ENCODE measurements around the gene TMC1.
"Not testable (repeated sequence)": the region's sequence is repeated elsewhere in the genome, so short reads cannot be mapped to it uniquely, and the experiment has no call there.

Gene TMC1

GRCh38 chr9:72540348-72540873 is 19.0 kb downstream of the TMC1 start:
- Mint-ChIP-seq H3K27ac (no peak overlapping the region), H3K9me3 (no peaks in the 10 kb centered on the region), H3K36me3 (peaks cover 4% of the 10 kb centered on the region), H3K4me3 (no peak overlapping the region), H3K27me3 (no peaks in the 10 kb centered on the region), H3K4me1 (no peaks in the 10 kb centered on the region)

GRCh38 chr9:72542537-72542833 is 21.1 kb downstream of the TMC1 start:
- not testable (repeated sequence) for H3K9me3 Mint-ChIP-seq, H3K27ac Mint-ChIP-seq, H3K4me3 Mint-ChIP-seq

GRCh38 chr9:72542917-72543316 is 21.5 kb downstream of the TMC1 start:
- no peaks in the 10 kb centered on the region for H3K36me3 Mint-ChIP-seq
- no peak overlapping the region for H3K4me3 Mint-ChIP-seq
- no peaks in the 10 kb centered on the region for H3K27me3 Mint-ChIP-seq
- no peaks in the 10 kb centered on the region for H3K4me1 Mint-ChIP-seq
- H3K27ac Mint-ChIP-seq = no peak overlapping the region
- H3K9me3 Mint-ChIP-seq = no peaks in the 10 kb centered on the region

More at GRCh38 chr9:72542537-72542833, 21.1 kb downstream of the TMC1 start:
- not testable (repeated sequence) for H3K4me1 Mint-ChIP-seq, H3K36me3 Mint-ChIP-seq, H3K27me3 Mint-ChIP-seq

- no peaks in the 10 kb centered on the region for H3K36me3 Mint-ChIP-seq
- no peak overlapping the region for H3K27ac Mint-ChIP-seq
- H3K27me3 Mint-ChIP-seq = no peaks in the 10 kb centered on the region
- H3K4me1 Mint-ChIP-seq = no peaks in the 10 kb centered on the region
- H3K4me3 Mint-ChIP-seq = no peak overlapping the region
- H3K9me3 Mint-ChIP-seq = no peaks in the 10 kb centered on the region
Observed at GRCh38 chr9:72551306-72551705, 29.9 kb downstream of the TMC1 start.

GRCh38 chr9:72552356-72552755 is 30.9 kb downstream of the TMC1 start:
- Mint-ChIP-seq H3K36me3 (no peaks in the 10 kb centered on the region), H3K4me1 (peaks cover 2% of the 10 kb centered on the region), H3K27me3 (no peaks in the 10 kb centered on the region), H3K4me3 (no peak overlapping the region), H3K27ac (no peak overlapping the region), H3K9me3 (no peaks in the 10 kb centered on the region)

- Mint-ChIP-seq H3K27me3 (no peaks in the 10 kb centered on the region), H3K4me3 (no peak overlapping the region), H3K9me3 (no peaks in the 10 kb centered on the region), H3K36me3 (no peaks in the 10 kb centered on the region), H3K4me1 (peaks cover 13% of the 10 kb centered on the region), H3K27ac (no peak overlapping the region)
Observed at GRCh38 chr9:72554221-72554641, 32.8 kb downstream of the TMC1 start.

- Mint-ChIP-seq H3K27me3 (no peaks in the 10 kb centered on the region), H3K36me3 (no peaks in the 10 kb centered on the region), H3K4me1 (peaks cover 13% of the 10 kb centered on the region), H3K4me3 (no peak overlapping the region), H3K27ac (no peak overlapping the region), H3K9me3 (no peaks in the 10 kb centered on the region)
Observed at GRCh38 chr9:72557549-72557948, 36.1 kb downstream of the TMC1 start.

- Mint-ChIP-seq H3K9me3 (no peaks in the 10 kb centered on the region), H3K4me1 (peaks cover 13% of the 10 kb centered on the region), H3K36me3 (no peaks in the 10 kb centered on the region), H3K27me3 (no peaks in the 10 kb centered on the region), H3K27ac (no peak overlapping the region), H3K4me3 (no peak overlapping the region)
Observed at GRCh38 chr9:72560086-72560485, 38.7 kb downstream of the TMC1 start.

GRCh38 chr9:72563806-72564205 is 42.4 kb downstream of the TMC1 start:
- Mint-ChIP-seq H3K27me3 (no peaks in the 10 kb centered on the region), H3K36me3 (no peaks in the 10 kb centered on the region), H3K9me3 (no peaks in the 10 kb centered on the region), H3K4me1 (no peaks in the 10 kb centered on the region), H3K27ac (no peak overlapping the region), H3K4me3 (no peak overlapping the region)

GRCh38 chr9:72564479-72565281 is 43.3 kb downstream of the TMC1 start:
- Mint-ChIP-seq H3K36me3 (no peaks in the 10 kb centered on the region), H3K4me1 (no peaks in the 10 kb centered on the region), H3K27me3 (no peaks in the 10 kb centered on the region), H3K4me3 (no peak overlapping the region), H3K9me3 (no peaks in the 10 kb centered on the region), H3K27ac (no peak overlapping the region)

- H3K36me3 Mint-ChIP-seq = no peaks in the 10 kb centered on the region
- no peak overlapping the region for H3K4me3 Mint-ChIP-seq
- H3K9me3 Mint-ChIP-seq = no peaks in the 10 kb centered on the region
- H3K4me1 Mint-ChIP-seq = no peaks in the 10 kb centered on the region
- H3K27me3 Mint-ChIP-seq = no peaks in the 10 kb centered on the region
- H3K27ac Mint-ChIP-seq = no peak overlapping the region
Observed at GRCh38 chr9:72565535-72565934, 44.1 kb downstream of the TMC1 start.

- Mint-ChIP-seq H3K36me3 (no peaks in the 10 kb centered on the region), H3K27me3 (no peaks in the 10 kb centered on the region), H3K4me1 (no peaks in the 10 kb centered on the region), H3K9me3 (no peaks in the 10 kb centered on the region), H3K27ac (no peak overlapping the region), H3K4me3 (no peak overlapping the region)
Observed at GRCh38 chr9:72574156-72574810, 52.9 kb downstream of the TMC1 start.

GRCh38 chr9:72575666-72576065 is 54.3 kb downstream of the TMC1 start:
- H3K4me1 Mint-ChIP-seq = no peaks in the 10 kb centered on the region
- no peaks in the 10 kb centered on the region for H3K27me3 Mint-ChIP-seq
- H3K4me3 Mint-ChIP-seq = no peak overlapping the region
- no peaks in the 10 kb centered on the region for H3K36me3 Mint-ChIP-seq
- no peak overlapping the region for H3K27ac Mint-ChIP-seq
- no peaks in the 10 kb centered on the region for H3K9me3 Mint-ChIP-seq

- no peaks in the 10 kb centered on the region for H3K36me3 Mint-ChIP-seq
- no peaks in the 10 kb centered on the region for H3K4me1 Mint-ChIP-seq
- no peak overlapping the region for H3K4me3 Mint-ChIP-seq
- H3K27ac Mint-ChIP-seq = no peak overlapping the region
- no peaks in the 10 kb centered on the region for H3K9me3 Mint-ChIP-seq
- no peaks in the 10 kb centered on the region for H3K27me3 Mint-ChIP-seq
Observed at GRCh38 chr9:72576087-72576486, 54.7 kb downstream of the TMC1 start.

GRCh38 chr9:72577212-72577753 is 55.9 kb downstream of the TMC1 start:
- Mint-ChIP-seq H3K4me1 (no peaks in the 10 kb centered on the region), H3K9me3 (no peaks in the 10 kb centered on the region), H3K36me3 (no peaks in the 10 kb centered on the region), H3K4me3 (no peak overlapping the region), H3K27ac (no peak overlapping the region), H3K27me3 (no peaks in the 10 kb centered on the region)

- H3K27me3 Mint-ChIP-seq = no peaks in the 10 kb centered on the region
- no peaks in the 10 kb centered on the region for H3K36me3 Mint-ChIP-seq
- H3K9me3 Mint-ChIP-seq = no peaks in the 10 kb centered on the region
- H3K4me3 Mint-ChIP-seq = no peak overlapping the region
- peaks cover 4% of the 10 kb centered on the region for H3K4me1 Mint-ChIP-seq
- no peak overlapping the region for H3K27ac Mint-ChIP-seq
Observed at GRCh38 chr9:72579190-72579589, 57.8 kb downstream of the TMC1 start.
